Natural killer cell (primary cell): ENCODE data around the gene CD226. TPM values are rescaled to one million over a fixed set of nuclear protein-coding genes. Genes with fewer than 3 reads are reported as not detected.

Source experiments
- ATAC-seq, 3 donors: fragments of 150-1000 bp in 2 of 3; fragments of 200-7000 bp in 1 of 3; cut with Tn5 transposase; 1 replicate in 1 of 3; 2 replicates in 2 of 3; pipeline ENCODE4 v1.10.0; 2021; ENCODE audit warnings: mild to moderate bottlenecking in 2 of 3, moderate library complexity in 2 of 3
- DNase-seq, 2 donors: peaks; one replicate each; pipeline versions ENCODE4 v3.0.0 to v3.0.0-alpha.2; 2013 to 2021; ENCODE audit warnings: mixed read lengths in 1 of 2
- H3K27ac ChIP-seq: one replicate; pipeline ENCODE4 v1.5.1; 2013; ENCODE audit warnings: mild to moderate bottlenecking, low read length
- H3K27me3 ChIP-seq: one replicate; pipeline ENCODE4 v1.6.1; 2013; ENCODE audit warnings: low read length; ENCODE audit not compliant: control insufficient read depth, insufficient read depth
- H3K36me3 ChIP-seq: one replicate; pipeline ENCODE4 v1.6.1; 2013; ENCODE audit warnings: low read length; ENCODE audit not compliant: control insufficient read depth, insufficient read depth
- H3K4me1 ChIP-seq: one replicate; pipeline ENCODE4 v1.6.1; 2013; ENCODE audit warnings: low read length; ENCODE audit not compliant: control insufficient read depth, insufficient read depth
- H3K4me3 ChIP-seq: one replicate; pipeline ENCODE4 v1.5.1; 2013; ENCODE audit warnings: low read length
- H3K9me3 ChIP-seq: one replicate; pipeline ENCODE4 v1.6.1; 2013; ENCODE audit warnings: low read length; ENCODE audit not compliant: control insufficient read depth, insufficient read depth
- H3K27ac Mint-ChIP-seq, 2 donors: one replicate each; pipeline ENCODE4 v1.8.0; 2022; ENCODE audit warnings: mild to moderate bottlenecking in 2 of 2, mixed read lengths in 2 of 2, moderate library complexity in 1 of 2
- H3K27me3 Mint-ChIP-seq, 2 donors: one replicate each; pipeline ENCODE4 v1.8.0; 2022; ENCODE audit warnings: low read depth in 2 of 2, mixed read lengths in 2 of 2
- H3K36me3 Mint-ChIP-seq: one replicate; pipeline ENCODE4 v1.8.0; 2022; ENCODE audit warnings: mixed read lengths
- H3K4me1 Mint-ChIP-seq, 2 donors: one replicate each; pipeline ENCODE4 v1.8.0; 2022; ENCODE audit warnings: mixed read lengths in 2 of 2
- H3K4me3 Mint-ChIP-seq: one replicate; pipeline ENCODE4 v1.8.0; 2022; ENCODE audit warnings: mild to moderate bottlenecking, moderate library complexity, mixed read lengths
- H3K9me3 Mint-ChIP-seq, 2 donors: one replicate each; pipeline ENCODE4 v1.8.0; 2022; ENCODE audit warnings: mixed read lengths in 2 of 2
- WGBS: methylation state at CpG from one replicate; pipeline ENCODE4 v1.1.7; 2013; ENCODE audit warnings: missing lambda C conversion rate; ENCODE audit not compliant: insufficient coverage; 5-methylcytosine and 5-hydroxymethylcytosine counted together
- intact Hi-C: fragments of 100-400 bp; cut with micrococcal nuclease; formaldehyde crosslinking; loops from one replicate; pipeline ENCODE4 v1.14.2; 2022
- total RNA-seq, 4 donors: library from RNA; stranded (reverse); fragments of 120-200 nt in 1 of 4; gene quantifications; one replicate each; pipeline versions ENCODE4 v1.2.3 to v1.2.4, GENCODE V29; 2013 to 2022
- TF ChIP-seq, protein P1 (sequence below): fragments of 200-600 bp; IDR thresholded peaks from one replicate; pipeline ENCODE4 v1.8.0; 2022; ENCODE audit warnings: antibody characterized with exemption

CD226 gene
- total RNA-seq, 3 donors from 2014 or later (not counting 1 experiment from before 2014, with no cell fraction given): 151 to 178 (median 162) TPM

DNA sequence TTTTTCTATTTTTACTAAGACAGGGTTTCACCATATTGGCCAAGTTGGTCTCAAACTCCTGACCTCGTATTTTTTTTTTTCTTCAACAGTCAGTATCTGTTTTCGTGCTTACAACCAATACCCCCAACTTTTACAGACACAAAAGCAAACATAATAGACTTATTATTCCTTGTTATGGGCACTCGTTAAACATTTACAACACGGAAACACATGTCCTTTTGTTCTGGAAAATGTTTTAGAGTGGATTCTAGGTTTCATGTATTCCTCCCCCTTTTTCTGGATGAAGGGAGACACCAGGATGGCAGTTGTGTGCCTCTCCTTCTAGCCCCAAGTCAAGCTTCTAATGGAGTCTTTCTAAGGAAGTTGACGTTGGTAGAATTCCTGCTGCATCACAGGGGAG lies 88.8 kb downstream of the CD226 start:
- Mint-ChIP-seq H3K4me3 (no peak overlapping the region), H3K27me3 (no peaks in the 10 kb centered on the region), H3K9me3 (peaks cover 0 to 2% of the 10 kb centered on the region in 2 donors), H3K36me3 (peaks cover 26% of the 10 kb centered on the region), H3K27ac (no peak overlapping the region), H3K4me1 (peaks cover 10 to 12% of the 10 kb centered on the region in 2 donors)
- H3K27ac ChIP-seq: no peak overlapping the region
- TF ChIP-seq, protein P1, sequence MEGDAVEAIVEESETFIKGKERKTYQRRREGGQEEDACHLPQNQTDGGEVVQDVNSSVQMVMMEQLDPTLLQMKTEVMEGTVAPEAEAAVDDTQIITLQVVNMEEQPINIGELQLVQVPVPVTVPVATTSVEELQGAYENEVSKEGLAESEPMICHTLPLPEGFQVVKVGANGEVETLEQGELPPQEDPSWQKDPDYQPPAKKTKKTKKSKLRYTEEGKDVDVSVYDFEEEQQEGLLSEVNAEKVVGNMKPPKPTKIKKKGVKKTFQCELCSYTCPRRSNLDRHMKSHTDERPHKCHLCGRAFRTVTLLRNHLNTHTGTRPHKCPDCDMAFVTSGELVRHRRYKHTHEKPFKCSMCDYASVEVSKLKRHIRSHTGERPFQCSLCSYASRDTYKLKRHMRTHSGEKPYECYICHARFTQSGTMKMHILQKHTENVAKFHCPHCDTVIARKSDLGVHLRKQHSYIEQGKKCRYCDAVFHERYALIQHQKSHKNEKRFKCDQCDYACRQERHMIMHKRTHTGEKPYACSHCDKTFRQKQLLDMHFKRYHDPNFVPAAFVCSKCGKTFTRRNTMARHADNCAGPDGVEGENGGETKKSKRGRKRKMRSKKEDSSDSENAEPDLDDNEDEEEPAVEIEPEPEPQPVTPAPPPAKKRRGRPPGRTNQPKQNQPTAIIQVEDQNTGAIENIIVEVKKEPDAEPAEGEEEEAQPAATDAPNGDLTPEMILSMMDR: no peak
- no peak overlapping the region for H3K4me3 ChIP-seq
- no peak for ATAC-seq
- peaks cover 38% of the 10 kb centered on the region for H3K36me3 ChIP-seq
- no peaks in the 10 kb centered on the region for H3K27me3 ChIP-seq
- WGBS: 95% methylated on average over 4 of the region's 5 CpGs
- H3K4me1 ChIP-seq: no peaks in the 10 kb centered on the region
- DNase-seq: no peak
- intact Hi-C loops: no loop called here
- no peaks in the 10 kb centered on the region for H3K9me3 ChIP-seq

DNA sequence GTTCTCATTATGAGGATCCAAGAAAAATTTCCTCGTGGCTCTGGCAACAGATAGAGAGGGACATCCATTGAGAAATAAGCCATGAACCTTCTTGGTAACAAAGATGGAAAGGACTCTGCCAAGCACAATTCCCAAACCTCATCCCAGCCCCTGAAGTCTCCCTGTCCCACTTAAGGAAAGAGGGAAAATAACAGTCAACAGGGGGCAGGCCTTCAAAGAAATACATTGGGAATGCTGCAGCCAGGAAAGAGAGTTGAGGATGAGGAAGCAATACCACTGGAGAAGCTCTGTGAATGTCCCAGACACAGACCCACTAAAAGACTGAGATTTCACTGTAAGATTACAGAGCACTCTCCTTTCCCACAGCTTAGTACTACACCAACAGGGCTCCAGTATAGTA lies 93.2 kb downstream of the CD226 start:
- intact Hi-C loops: no loop called here
- TF ChIP-seq, protein P1: no peak
- Histone ChIP-seq H3K9me3 (no peaks in the 10 kb centered on the region), H3K4me1 (no peaks in the 10 kb centered on the region), H3K4me3 (no peak overlapping the region), H3K36me3 (peaks cover 19% of the 10 kb centered on the region), H3K27me3 (no peaks in the 10 kb centered on the region), H3K27ac (no peak overlapping the region)
- no peak overlapping the region for H3K4me3 Mint-ChIP-seq
- H3K27me3 Mint-ChIP-seq: no peaks in the 10 kb centered on the region
- H3K36me3 Mint-ChIP-seq: peaks cover 22% of the 10 kb centered on the region
- WGBS: 91% methylated on average over 1 of the region's 1 CpG
- ATAC-seq: no peak
- peaks cover 5 to 19% of the 10 kb centered on the region in 2 donors for H3K4me1 Mint-ChIP-seq
- H3K9me3 Mint-ChIP-seq: no peaks in the 10 kb centered on the region
- H3K27ac Mint-ChIP-seq: peak overlapping the region; percentile 17 to 36
- no peak for DNase-seq

DNA sequence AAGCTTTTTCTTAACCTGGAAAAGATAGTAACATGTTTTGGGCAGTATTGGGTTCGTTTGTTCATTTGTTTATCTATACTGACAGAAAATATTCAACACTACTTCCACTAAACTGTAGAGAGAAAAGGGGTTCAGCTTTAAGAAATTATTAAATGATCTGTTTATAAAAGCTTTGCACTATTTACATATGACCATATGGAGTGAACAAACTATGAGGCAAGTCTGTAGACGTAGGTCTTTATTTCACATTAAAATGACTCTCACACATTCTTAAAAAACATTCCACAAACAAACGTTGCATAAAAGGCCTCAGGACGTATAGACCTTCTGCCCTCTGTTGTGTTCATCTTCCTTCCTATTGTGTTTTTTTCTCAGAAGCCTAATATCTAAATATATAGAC lies 94.6 kb downstream of the CD226 start:
- intact Hi-C loops: no loop called here
- Histone ChIP-seq H3K27me3 (no peaks in the 10 kb centered on the region), H3K27ac (no peak overlapping the region), H3K4me1 (no peaks in the 10 kb centered on the region), H3K4me3 (no peak overlapping the region), H3K36me3 (peaks cover 14% of the 10 kb centered on the region), H3K9me3 (no peaks in the 10 kb centered on the region)
- H3K9me3 Mint-ChIP-seq: no peaks in the 10 kb centered on the region
- H3K36me3 Mint-ChIP-seq: peaks cover 22% of the 10 kb centered on the region
- H3K27ac Mint-ChIP-seq: peak overlapping the region; percentile 32 to 45
- H3K4me3 Mint-ChIP-seq: no peak overlapping the region
- no peaks in the 10 kb centered on the region for H3K27me3 Mint-ChIP-seq
- peaks cover 5 to 19% of the 10 kb centered on the region in 2 donors for H3K4me1 Mint-ChIP-seq
- 95% methylated on average over 3 of the region's 4 CpGs for WGBS
- no peak for ATAC-seq
- TF ChIP-seq, protein P1: no peak
- DNase-seq: no peak
